Activated CD8-positive, alpha-beta T cell treated with anti-CD3 and anti-CD28 coated beads for 36 hours (primary cell): Measurements from ENCODE around the gene ITGA5. TPM values are rescaled to one million over a fixed set of nuclear protein-coding genes. Genes with fewer than 3 reads are reported as not detected.

Experiments used
- ATAC-seq: fragments of 200-7000 bp; cut with Tn5 transposase; one replicate; pipeline ENCODE4 v1.10.0; 2021; ENCODE audit warnings: mild to moderate bottlenecking, moderate library complexity
- CTCF ChIA-PET: fragments of 350-600 bp; sonication (Branson Sonifier 250); formaldehyde crosslinking; loops from one replicate; lab custom pipeline; 2021; ENCODE audit warnings: antibody characterized with exemption; lab: Charles Lee
- POLR2A ChIA-PET: fragments of 350-600 bp; sonication (Branson Sonifier 250); formaldehyde crosslinking; loops from one replicate; lab custom pipeline; 2021; ENCODE audit warnings: antibody characterized with exemption; lab: Charles Lee
- DNase-seq: peaks from one replicate; pipeline ENCODE4 v3.0.0-alpha.2; 2020
- H3K27ac Mint-ChIP-seq: one replicate; pipeline ENCODE4 v1.8.0; 2021; ENCODE audit warnings: mild to moderate bottlenecking, mixed read lengths
- H3K27me3 Mint-ChIP-seq: one replicate; pipeline ENCODE4 v1.8.0; 2021; ENCODE audit warnings: mixed read lengths
- H3K36me3 Mint-ChIP-seq: one replicate; pipeline ENCODE4 v1.8.0; 2021; ENCODE audit warnings: low read depth, mixed read lengths
- H3K4me1 Mint-ChIP-seq: one replicate; pipeline ENCODE4 v1.8.0; 2021; ENCODE audit warnings: low read depth, mixed read lengths
- H3K4me3 Mint-ChIP-seq: one replicate; pipeline ENCODE4 v1.8.0; 2021; ENCODE audit warnings: mild to moderate bottlenecking, moderate library complexity, mixed read lengths
- H3K9me3 Mint-ChIP-seq: one replicate; pipeline ENCODE4 v1.8.0; 2021; ENCODE audit warnings: mixed read lengths
- intact Hi-C: fragments of 100-400 bp; cut with micrococcal nuclease; formaldehyde crosslinking; loops from one replicate; pipeline ENCODE4 v1.10.0; 2022
- total RNA-seq, 2 experiments: library from RNA; stranded (reverse); gene quantifications; one replicate each; pipeline ENCODE4 v1.2.3, GENCODE V29; 2021
- TF ChIP-seq, protein P1 (sequence below): fragments of 200-600 bp; IDR thresholded peaks from one replicate; pipeline ENCODE4 v1.8.0; 2022; ENCODE audit warnings: antibody characterized with exemption, mild to moderate bottlenecking

ITGA5 gene
- total RNA-seq, 2 experiments from 2014 or later = 35.2 to 36.6 TPM

DNA sequence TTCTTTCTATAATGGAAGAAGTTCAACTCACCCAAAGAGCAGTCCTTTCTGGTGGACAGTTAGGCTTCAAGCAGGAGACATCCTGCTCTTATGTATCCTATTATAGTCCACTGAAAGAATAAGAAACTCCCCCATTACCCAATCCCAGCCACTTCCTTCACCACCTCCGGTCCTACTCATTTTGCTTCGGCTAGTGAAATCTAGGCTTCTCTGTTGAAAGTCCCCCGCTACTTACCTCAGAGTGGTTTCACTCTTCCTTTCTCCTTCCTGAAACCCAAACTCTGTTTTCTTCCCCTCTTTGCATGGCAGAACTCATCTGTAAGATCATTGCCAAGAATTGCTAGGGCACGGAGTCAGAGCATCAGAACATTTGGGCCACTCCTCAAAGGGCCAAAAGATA is 54.7 kb downstream of the ITGA5 start, which contains the start of gene GPR84:
Gene GPR84, minus strand, starts transcription at position 74 of the 400 bp plus-strand sequence. CDS start 635 bp downstream, outside the sequence.
- no peaks in the 10 kb centered on the region for H3K9me3 Mint-ChIP-seq
- POLR2A ChIA-PET = no interaction called here
- H3K27ac Mint-ChIP-seq = peak within 1 kb of the TSS; percentile 26
- CTCF ChIA-PET = no interaction called here
- intact Hi-C loops = loop anchor here (5.0 kb wide), 2 partner anchors 37 to 72 kb away; partner anchors contain the start of gene COPZ1
- peaks cover 40% of the 10 kb centered on the region for H3K4me1 Mint-ChIP-seq
- H3K27me3 Mint-ChIP-seq = peaks cover 3% of the 10 kb centered on the region
- TF ChIP-seq, protein P1, sequence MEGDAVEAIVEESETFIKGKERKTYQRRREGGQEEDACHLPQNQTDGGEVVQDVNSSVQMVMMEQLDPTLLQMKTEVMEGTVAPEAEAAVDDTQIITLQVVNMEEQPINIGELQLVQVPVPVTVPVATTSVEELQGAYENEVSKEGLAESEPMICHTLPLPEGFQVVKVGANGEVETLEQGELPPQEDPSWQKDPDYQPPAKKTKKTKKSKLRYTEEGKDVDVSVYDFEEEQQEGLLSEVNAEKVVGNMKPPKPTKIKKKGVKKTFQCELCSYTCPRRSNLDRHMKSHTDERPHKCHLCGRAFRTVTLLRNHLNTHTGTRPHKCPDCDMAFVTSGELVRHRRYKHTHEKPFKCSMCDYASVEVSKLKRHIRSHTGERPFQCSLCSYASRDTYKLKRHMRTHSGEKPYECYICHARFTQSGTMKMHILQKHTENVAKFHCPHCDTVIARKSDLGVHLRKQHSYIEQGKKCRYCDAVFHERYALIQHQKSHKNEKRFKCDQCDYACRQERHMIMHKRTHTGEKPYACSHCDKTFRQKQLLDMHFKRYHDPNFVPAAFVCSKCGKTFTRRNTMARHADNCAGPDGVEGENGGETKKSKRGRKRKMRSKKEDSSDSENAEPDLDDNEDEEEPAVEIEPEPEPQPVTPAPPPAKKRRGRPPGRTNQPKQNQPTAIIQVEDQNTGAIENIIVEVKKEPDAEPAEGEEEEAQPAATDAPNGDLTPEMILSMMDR = no peak
- no peaks in the 10 kb centered on the region for H3K36me3 Mint-ChIP-seq
- peak; percentile 63 for ATAC-seq
- peak within 1 kb of the TSS; percentile 2 for H3K4me3 Mint-ChIP-seq
- DNase-seq = peak; percentile 64

DNA sequence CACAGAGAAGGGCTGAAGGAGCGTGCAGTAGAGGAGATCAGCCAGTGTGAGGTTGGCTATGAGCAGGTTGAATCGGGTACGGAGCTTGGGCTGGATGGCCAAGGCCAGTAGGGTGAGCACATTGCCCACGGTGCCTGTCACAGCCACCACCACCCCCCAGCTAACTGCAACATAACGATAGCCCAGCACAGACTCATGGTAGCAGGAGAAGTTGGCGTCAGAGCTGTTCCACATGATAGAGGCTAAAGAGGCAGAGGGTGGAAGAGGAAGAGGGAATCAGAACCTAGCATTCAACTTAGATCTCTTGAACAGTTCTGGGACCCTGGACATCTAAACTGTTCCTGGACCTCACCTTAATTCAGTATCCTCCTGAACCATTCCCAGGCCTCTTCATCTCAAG is 55.4 kb downstream of the ITGA5 start:
- Mint-ChIP-seq H3K9me3 (no peaks in the 10 kb centered on the region), H3K27me3 (peaks cover 3% of the 10 kb centered on the region), H3K27ac (no peak overlapping the region), H3K4me1 (peaks cover 33% of the 10 kb centered on the region), H3K36me3 (no peaks in the 10 kb centered on the region), H3K4me3 (no peak overlapping the region)
- DNase-seq (no peak), ATAC-seq (no peak)
- TF ChIP-seq, protein P1 = no peak
- ChIA-PET POLR2A (interaction anchor here (0.9 to 1.5 kb wide), 3 partner anchors 11 to 77 kb away, joined by 3 to 6 read pairs (median 4); no protein-coding TSS in a partner anchor), CTCF (interaction anchor here (1.0 to 9.0 kb wide), 6 partner anchors 16 to 144 kb away, joined by 3 to 117 read pairs (median 14); no protein-coding TSS in a partner anchor)
- intact Hi-C loops = loop anchor here (5.0 kb wide), 2 partner anchors 36 to 71 kb away; partner anchors contain the start of gene COPZ1

DNA sequence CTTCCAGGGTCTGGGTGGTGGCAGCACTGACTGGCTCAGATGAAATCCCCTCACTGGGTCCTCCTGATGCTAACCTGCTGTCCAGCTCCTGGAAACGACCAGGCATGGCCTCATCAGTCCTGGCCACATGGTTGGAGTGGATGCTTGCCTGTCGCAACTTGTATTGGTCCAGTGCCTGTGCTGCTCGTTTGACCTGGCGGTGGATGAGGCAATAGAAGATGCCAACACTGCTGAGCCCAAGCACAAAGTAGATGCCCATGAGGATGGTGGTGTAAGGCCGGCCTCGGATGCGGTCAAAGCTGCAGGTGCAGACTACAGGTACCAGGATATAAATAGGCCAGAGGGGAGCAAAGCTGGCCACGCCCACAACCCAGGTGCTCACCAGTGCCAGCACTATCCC is 56.0 kb downstream of the ITGA5 start:
- ChIA-PET CTCF (interaction anchor here (1.0 to 9.0 kb wide), 7 partner anchors 17 to 143 kb away, joined by 3 to 117 read pairs (median 5); no protein-coding TSS in a partner anchor), POLR2A (interaction anchor here (0.9 to 1.5 kb wide), 3 partner anchors 11 to 76 kb away, joined by 3 to 6 read pairs (median 4); no protein-coding TSS in a partner anchor)
- intact Hi-C loops = loop anchor here (5.0 kb wide), 2 partner anchors 36 to 71 kb away; partner anchors contain the start of gene COPZ1
- DNase-seq = no peak
- no peak for ATAC-seq
- Mint-ChIP-seq H3K9me3 (no peaks in the 10 kb centered on the region), H3K36me3 (no peaks in the 10 kb centered on the region), H3K27me3 (peaks cover 3% of the 10 kb centered on the region), H3K4me3 (no peak overlapping the region), H3K27ac (no peak overlapping the region), H3K4me1 (peaks cover 28% of the 10 kb centered on the region)
- TF ChIP-seq, protein P1 = no peak

DNA sequence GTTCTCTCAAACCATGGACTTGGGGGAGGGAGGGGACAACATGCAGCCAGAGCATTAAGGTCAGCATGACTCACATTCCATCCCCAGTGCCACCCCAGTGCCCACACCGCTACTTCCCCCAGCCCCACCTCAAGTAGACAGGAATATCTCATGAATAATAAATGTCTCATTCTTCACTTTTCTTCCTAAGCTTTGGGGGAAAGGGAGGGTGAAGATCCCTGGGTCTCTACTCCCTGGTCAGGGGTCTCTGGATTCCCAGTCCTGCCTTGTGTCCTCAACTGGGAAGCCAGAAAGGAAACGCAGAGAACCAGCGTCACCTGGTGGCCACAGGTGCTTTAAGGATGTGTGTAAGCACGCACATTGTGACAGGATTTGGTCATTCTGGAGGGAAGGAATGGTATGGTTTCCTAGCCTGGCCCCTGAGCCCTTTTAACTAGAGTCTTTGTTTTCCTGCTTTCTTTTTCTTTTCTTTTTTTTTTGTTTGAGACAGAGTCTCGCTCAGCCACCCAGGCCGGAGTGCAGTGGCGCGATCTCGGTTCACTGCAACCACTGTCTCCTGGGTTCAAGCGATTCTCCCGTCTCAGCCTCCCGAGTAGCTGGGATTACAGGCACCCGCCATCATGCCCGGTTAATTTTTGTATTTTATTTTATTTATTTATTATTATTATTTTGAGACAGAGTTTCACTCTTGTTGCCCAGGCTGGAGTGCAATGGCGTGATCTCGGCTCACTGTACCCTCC is 58.2 kb downstream of the ITGA5 start:
- H3K4me3 Mint-ChIP-seq = no peak overlapping the region
- no peaks in the 10 kb centered on the region for H3K9me3 Mint-ChIP-seq
- no peaks in the 10 kb centered on the region for H3K36me3 Mint-ChIP-seq
- peaks cover 25% of the 10 kb centered on the region for H3K4me1 Mint-ChIP-seq
- intact Hi-C loops = loop anchor here (5.0 kb wide), 2 partner anchors 34 to 69 kb away; partner anchors contain the start of gene COPZ1
- ATAC-seq (no peak), DNase-seq (peak; percentile 82)
- POLR2A ChIA-PET = interaction anchor here (1.0 to 6.3 kb wide), 7 partner anchors 7 to 80 kb away, joined by 3 to 70 read pairs (median 5); partner anchors contain the start of genes CBX5 and HNRNPA1
- CTCF ChIA-PET = interaction anchor here (0.7 to 9.0 kb wide), 24 partner anchors 8 to 146 kb away, joined by 3 to 117 read pairs (median 4); partner anchors contain the start of genes CBX5, COPZ1 and HNRNPA1
- TF ChIP-seq, protein P1 = peak; percentile 75
- no peaks in the 10 kb centered on the region for H3K27me3 Mint-ChIP-seq
- H3K27ac Mint-ChIP-seq = no peak overlapping the region
